Stomach smooth muscle (tissue), 2 donors: Measurements from ENCODE around the gene SPATS1.
A peak's percentile ranks its signal among the peaks of the same experiment; 100 is the strongest.

Source experiments
- H3K27ac ChIP-seq: one replicate; pipeline ENCODE4 v1.7.0; 2013; ENCODE audit warnings: mild to moderate bottlenecking, low read length, inconsistent platforms
- H3K27me3 ChIP-seq, 2 donors: one replicate each; pipeline ENCODE4 v1.7.0; 2013; ENCODE audit warnings: low read length in 2 of 2; ENCODE audit not compliant: insufficient read depth in 2 of 2, control insufficient read depth in 1 of 2
- H3K36me3 ChIP-seq, 2 donors: one replicate each; pipeline ENCODE4 v1.7.0; 2013; ENCODE audit warnings: low read length in 2 of 2; ENCODE audit not compliant: control insufficient read depth in 2 of 2, insufficient read depth in 2 of 2
- H3K4me1 ChIP-seq: one replicate; pipeline ENCODE4 v1.7.0; 2013; ENCODE audit warnings: low read length; ENCODE audit not compliant: control insufficient read depth, insufficient read depth
- H3K4me3 ChIP-seq, 2 donors: one replicate each; pipeline ENCODE4 v1.7.0; 2013; ENCODE audit warnings: low read length in 2 of 2
- H3K9ac ChIP-seq, 2 donors: one replicate each; pipeline ENCODE4 v1.7.0; 2013; ENCODE audit warnings: low read length in 2 of 2, mild to moderate bottlenecking in 1 of 2
- H3K9me3 ChIP-seq, 2 donors: one replicate each; pipeline ENCODE4 v1.7.0; 2013; ENCODE audit warnings: low read length in 2 of 2; ENCODE audit not compliant: control insufficient read depth in 2 of 2
- donor health status: healthy.
- donor health status: Pancreatic carcinoma.

Gene SPATS1

DNA sequence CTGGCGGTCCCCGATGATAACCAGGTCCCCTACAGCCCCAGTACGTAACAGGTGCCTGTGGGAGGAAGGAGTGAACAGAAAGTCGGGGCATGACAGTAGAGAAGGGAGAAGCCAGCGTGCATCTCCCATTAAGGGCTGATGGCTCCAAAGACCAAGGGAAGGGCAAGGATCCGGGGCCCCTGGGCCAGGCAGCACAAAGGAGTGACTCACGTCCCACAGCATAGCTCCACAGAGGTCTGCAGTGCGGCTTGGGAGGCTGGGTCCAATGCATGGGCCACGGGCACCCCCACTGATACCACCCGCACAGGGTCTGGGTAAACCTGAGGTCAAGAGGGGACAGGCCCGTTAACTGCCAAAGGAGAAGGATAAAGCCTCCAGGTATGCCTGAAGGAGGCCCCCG is 39.6 kb upstream of the SPATS1 start:
- Histone ChIP-seq H3K4me1 (peaks cover 2% of the 10 kb centered on the region), H3K27ac (no peak overlapping the region), H3K36me3 (peaks cover 28 to 51% of the 10 kb centered on the region in 2 donors), H3K9ac (no peak overlapping the region), H3K9me3 (no peaks in the 10 kb centered on the region), H3K27me3 (peaks cover under 1 to 3% of the 10 kb centered on the region in 2 donors), H3K4me3 (no peak overlapping the region)

DNA sequence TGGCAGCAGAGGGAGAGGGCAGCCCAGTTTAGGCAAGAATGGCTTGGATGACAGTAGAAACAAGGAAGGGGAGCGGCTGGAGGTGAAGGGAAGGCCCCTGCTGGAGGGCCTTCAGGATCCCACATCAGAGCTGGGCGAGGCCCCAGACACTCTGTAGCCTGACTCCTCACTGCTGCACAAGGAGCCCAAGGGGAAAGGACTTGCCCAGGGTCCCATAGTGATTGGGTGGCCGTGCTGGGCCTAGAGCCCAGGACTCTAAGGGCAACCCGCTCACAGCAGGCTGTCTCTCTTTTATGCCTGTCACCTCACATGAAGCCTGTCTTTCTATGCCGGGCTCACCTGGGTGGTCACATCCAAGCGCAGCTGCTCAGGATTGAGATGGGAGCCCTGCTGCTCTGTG is 38.6 kb upstream of the SPATS1 start:
- Histone ChIP-seq H3K9me3 (no peaks in the 10 kb centered on the region), H3K27me3 (no peaks in the 10 kb centered on the region), H3K27ac (no peak overlapping the region), H3K4me3 (no peak overlapping the region), H3K9ac (no peak overlapping the region), H3K36me3 (peaks cover 28 to 52% of the 10 kb centered on the region in 2 donors), H3K4me1 (no peaks in the 10 kb centered on the region)

DNA sequence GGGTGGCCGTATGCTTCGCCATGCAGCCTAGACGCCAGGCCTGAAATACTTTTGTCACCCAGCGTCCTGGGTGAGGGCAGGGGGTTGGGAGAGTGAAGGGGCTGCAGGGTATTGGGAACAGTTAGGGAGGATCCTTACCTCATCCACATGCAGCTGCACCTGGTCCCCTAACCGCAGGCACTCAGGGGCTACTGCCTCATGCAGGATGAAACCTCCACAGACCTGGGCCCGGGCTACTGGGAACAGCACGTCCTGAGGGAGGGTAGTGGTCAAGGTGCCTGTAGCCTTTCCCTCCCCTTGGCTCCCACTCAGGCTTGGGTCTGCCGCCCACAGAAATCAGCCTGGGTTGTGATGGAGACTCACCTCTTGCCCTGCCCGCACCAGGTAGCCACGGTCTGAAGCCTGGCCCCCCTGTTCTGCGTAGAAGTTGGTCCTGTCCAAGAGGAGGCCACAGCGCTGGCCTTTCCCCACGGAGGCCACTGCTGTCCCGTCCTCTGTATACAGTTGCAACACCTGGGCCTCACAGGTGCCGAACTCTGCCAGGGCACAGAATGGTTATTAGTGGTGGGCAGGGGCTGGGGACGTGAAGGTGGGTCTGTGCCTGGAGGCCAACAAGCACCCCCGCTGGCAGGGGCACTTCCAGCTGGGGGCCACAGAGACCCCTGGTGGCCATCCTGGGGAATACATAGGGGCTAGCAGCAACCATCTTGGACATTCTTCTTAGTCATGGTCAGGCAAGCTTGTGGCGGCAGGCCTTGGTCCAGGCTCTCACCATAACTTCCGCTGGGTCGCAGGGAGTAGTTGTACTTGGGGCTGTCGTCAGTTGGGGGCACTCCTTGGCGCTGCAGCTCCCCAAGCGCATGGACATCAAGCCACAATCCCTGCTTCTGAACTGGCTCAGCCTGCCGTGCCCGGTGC is 37.9 kb upstream of the SPATS1 start:
- H3K4me3 ChIP-seq = no peak overlapping the region
- H3K4me1 ChIP-seq = no peaks in the 10 kb centered on the region
- H3K36me3 ChIP-seq = peaks cover 34 to 59% of the 10 kb centered on the region in 2 donors
- H3K27me3 ChIP-seq = no peaks in the 10 kb centered on the region
- H3K27ac ChIP-seq = no peak overlapping the region
- H3K9me3 ChIP-seq = no peaks in the 10 kb centered on the region
- H3K9ac ChIP-seq = no peak overlapping the region

DNA sequence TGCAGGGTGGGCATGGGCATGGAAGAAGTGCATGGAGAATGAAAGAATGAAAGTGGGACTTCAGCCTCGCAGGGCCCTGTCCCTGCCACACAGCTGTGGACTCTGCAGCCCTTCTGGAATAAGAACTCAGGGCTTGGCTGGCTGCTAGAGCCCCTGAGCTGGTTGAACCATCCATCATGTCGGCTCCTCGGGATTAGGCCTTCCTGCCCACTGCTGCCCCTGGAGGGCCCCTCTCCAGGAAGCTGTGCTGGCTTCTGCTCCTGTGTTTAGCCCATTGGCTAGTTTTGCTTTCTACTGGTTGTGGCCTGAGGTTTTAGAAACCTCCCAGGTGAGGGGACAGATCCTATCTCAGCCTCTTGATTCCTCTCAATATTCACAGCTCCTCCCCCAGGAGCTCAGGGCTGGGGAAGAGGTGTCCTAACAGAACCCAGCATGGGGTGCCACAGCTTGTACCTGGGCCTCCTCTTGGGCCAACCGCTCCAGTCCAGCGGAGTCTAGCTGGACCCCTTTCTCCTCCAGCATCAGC is 37.2 kb upstream of the SPATS1 start:
- Histone ChIP-seq H3K4me3 (no peak overlapping the region), H3K27me3 (no peaks in the 10 kb centered on the region), H3K9ac (no peak overlapping the region), H3K4me1 (no peaks in the 10 kb centered on the region), H3K36me3 (peaks cover 40 to 64% of the 10 kb centered on the region in 2 donors), H3K9me3 (no peaks in the 10 kb centered on the region), H3K27ac (no peak overlapping the region)

DNA sequence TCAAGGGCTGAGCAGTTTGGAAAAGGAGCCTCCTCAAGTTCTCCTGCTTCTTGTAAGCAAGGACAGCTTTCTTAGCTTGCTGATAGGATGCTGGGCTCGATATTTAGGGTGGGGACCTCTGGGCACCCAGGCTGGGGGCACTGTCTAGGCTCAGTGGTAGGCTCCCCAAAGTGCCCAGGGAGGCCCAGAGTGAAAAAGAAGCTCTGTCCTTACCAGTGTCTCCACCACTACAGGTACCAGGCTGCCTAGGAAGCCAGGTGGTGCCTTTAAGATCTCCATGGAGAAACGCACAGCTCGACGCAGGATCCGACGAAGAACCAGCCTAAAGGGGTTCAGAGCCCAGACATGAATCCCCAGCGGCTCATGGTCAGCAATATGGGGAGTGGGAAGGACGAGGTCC is 35.7 kb upstream of the SPATS1 start:
- H3K27me3 ChIP-seq = no peaks in the 10 kb centered on the region
- no peak overlapping the region for H3K4me3 ChIP-seq
- H3K27ac ChIP-seq = no peak overlapping the region
- H3K4me1 ChIP-seq = no peaks in the 10 kb centered on the region
- no peaks in the 10 kb centered on the region for H3K9me3 ChIP-seq
- H3K9ac ChIP-seq = no peak overlapping the region
- H3K36me3 ChIP-seq = peaks cover 42 to 66% of the 10 kb centered on the region in 2 donors

DNA sequence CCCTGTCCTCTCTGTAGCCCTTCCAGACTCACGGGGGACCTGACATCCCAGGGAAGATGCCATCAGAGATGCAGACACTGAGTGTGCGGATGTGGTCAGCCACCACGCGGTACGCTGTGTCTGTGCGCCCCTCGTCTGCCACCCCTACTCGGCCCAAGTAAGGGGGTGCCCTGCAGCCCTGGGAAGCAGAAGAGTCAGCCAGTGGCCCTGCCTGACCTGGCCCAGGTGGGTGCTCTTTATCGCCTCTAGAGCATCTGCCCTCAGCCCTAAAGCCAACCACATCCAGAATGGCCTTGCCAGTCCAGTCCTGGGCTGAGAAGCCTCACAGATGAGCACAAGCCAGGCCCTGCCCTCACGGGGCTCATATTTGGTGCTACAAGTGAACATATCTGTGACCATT is 35.2 kb upstream of the SPATS1 start:
- H3K36me3 ChIP-seq = peaks cover 40 to 62% of the 10 kb centered on the region in 2 donors
- no peak overlapping the region for H3K9ac ChIP-seq
- peaks cover 3% of the 10 kb centered on the region for H3K4me1 ChIP-seq
- H3K27ac ChIP-seq = no peak overlapping the region
- no peak overlapping the region for H3K4me3 ChIP-seq
- no peaks in the 10 kb centered on the region for H3K9me3 ChIP-seq
- no peaks in the 10 kb centered on the region for H3K27me3 ChIP-seq

DNA sequence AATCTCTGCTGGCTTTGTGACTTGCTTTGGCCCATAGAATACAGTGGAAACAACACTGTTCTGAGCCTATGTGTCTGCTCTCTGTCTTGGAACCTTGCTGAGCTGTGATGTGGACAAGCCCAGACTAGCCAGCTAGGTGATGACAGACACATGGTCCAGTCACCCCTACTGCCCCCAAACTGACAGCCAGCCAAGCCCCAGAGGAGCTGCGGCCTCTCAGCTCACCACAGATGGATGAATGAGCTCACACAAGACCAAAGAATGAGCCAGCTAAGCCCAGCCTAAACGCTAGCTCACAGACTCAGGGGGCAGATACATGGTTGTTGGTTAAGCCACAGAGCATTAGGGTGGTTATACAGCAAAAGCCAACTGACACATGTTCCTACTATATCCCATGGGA is 33.4 kb upstream of the SPATS1 start:
- Histone ChIP-seq H3K36me3 (peaks cover 22 to 47% of the 10 kb centered on the region in 2 donors), H3K27me3 (no peaks in the 10 kb centered on the region), H3K9ac (no peak overlapping the region), H3K4me3 (no peak overlapping the region), H3K27ac (no peak overlapping the region), H3K9me3 (no peaks in the 10 kb centered on the region), H3K4me1 (peaks cover 7% of the 10 kb centered on the region)

DNA sequence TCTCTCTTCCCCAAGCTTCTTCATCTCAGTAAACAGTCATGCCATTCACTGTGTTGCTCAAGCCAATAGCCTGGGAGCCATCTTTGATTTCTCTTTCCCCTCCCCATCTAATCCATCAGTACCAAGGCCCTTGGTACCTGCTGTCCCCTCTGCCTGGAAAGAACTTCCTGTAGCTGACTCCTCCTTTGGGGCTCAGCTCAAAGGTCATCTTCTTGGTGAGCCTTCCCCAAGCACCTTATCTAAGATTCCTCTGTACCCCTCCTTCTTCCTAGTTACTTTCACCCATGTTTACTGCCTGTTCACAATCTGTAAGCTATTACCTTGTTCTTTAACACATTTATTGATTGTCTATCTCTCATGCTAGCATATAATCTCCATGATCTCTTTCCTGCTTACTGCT is 32.8 kb upstream of the SPATS1 start:
- H3K36me3 ChIP-seq = peaks cover 22 to 43% of the 10 kb centered on the region in 2 donors
- no peak overlapping the region for H3K4me3 ChIP-seq
- no peak overlapping the region for H3K27ac ChIP-seq
- no peaks in the 10 kb centered on the region for H3K9me3 ChIP-seq
- H3K4me1 ChIP-seq = peaks cover 7% of the 10 kb centered on the region
- H3K9ac ChIP-seq = no peak overlapping the region
- no peaks in the 10 kb centered on the region for H3K27me3 ChIP-seq

DNA sequence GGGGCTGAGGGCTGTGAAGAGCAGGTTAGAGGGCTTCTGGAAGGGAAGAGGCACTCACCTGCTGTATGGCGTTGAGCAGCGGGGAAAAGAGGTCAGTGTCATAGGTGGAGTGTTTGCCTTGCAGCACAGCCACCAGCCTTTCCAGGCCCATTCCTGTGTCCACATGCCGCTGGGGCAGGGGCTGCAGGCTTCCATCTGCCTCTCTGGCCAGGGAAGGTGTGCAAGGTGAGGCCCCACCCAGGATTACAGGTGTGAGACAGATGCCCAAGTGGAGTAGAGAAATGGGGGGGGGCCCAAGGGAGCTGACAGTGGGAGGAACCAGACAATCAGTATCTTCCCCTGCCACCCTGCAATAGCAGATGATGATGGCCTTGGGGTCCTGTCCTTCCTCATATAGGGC is 32.2 kb upstream of the SPATS1 start:
- no peak overlapping the region for H3K9ac ChIP-seq
- H3K4me3 ChIP-seq = no peak overlapping the region
- H3K27ac ChIP-seq = no peak overlapping the region
- H3K36me3 ChIP-seq = peaks cover 22 to 39% of the 10 kb centered on the region in 2 donors
- H3K4me1 ChIP-seq = peaks cover 7% of the 10 kb centered on the region
- no peaks in the 10 kb centered on the region for H3K9me3 ChIP-seq
- H3K27me3 ChIP-seq = no peaks in the 10 kb centered on the region

DNA sequence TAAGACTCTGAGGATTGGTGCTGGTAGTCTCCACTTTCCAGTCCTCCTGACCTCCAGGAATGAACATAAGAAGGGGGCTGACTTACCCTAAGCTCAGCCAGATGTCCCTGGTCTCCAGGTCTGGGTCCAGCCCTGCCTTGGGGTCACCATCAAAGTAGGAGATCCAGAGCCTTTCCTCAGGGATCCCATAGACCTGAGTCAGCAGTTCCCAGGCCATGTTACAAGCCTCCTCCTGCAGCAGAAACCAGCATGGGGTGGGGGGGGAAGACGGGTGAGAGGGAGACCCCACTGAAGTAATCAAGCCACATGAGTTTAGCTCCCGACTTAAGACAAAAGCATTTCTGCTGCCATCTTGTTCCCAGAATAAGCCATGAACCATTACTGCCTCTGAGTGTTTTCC is 31.1 kb upstream of the SPATS1 start:
- Histone ChIP-seq H3K27me3 (no peaks in the 10 kb centered on the region), H3K27ac (no peak overlapping the region), H3K4me3 (no peak overlapping the region), H3K36me3 (peaks cover 22 to 28% of the 10 kb centered on the region in 2 donors), H3K9ac (no peak overlapping the region), H3K9me3 (no peaks in the 10 kb centered on the region), H3K4me1 (peaks cover 7% of the 10 kb centered on the region)

DNA sequence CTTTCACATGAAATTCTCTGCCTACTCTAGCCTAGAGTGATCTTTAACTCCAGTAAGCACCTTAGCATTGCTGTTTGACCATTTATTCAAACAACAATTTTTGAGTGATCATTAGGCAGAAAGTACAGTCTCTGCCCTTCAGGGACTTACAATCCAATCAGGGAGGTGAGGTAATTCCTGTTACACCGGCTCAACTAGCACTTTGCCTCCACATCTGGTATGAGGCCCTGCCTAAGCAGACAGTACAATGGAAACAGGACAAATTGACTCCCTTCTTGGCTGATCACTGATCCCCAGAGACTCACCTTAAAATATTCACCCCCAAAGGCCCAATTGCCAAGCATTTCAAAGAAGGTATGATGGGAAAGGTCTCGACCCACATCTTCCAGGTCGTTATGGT is 30.7 kb upstream of the SPATS1 start:
- H3K4me3 ChIP-seq = peak overlapping the region in 1 of 2 donors; percentile 96
- peak overlapping the region in 1 of 2 donors; percentile 82 for H3K9ac ChIP-seq
- no peaks in the 10 kb centered on the region for H3K27me3 ChIP-seq
- no peak overlapping the region for H3K27ac ChIP-seq
- no peaks in the 10 kb centered on the region for H3K9me3 ChIP-seq
- peaks cover 22 to 26% of the 10 kb centered on the region in 2 donors for H3K36me3 ChIP-seq
- peaks cover 7% of the 10 kb centered on the region for H3K4me1 ChIP-seq
